Esophagus muscularis mucosa (tissue), 4 donors: Measurements from ENCODE around the gene LCE1C.

ENCODE experiments used
- EP300 ChIP-seq: sonication (generic); formaldehyde crosslinking; IDR thresholded peaks from one replicate; pipeline ENCODE4 v1.6.1; 2017; ENCODE audit warnings: antibody characterized with exemption
- POLR2AphosphoS5 ChIP-seq, 2 donors: sonication (generic); formaldehyde crosslinking; IDR thresholded peaks; one replicate each; pipeline ENCODE4 v1.6.1; 2017; ENCODE audit warnings: antibody characterized with exemption in 2 of 2
- TF ChIP-seq, protein P1 (sequence below), 3 experiments: fragments of 200-600 bp in 2 of 3; fragments of 450-650 bp in 1 of 3; sonication (generic) in 2 of 3; IDR thresholded peaks; one replicate each; pipeline ENCODE4 v1.5.1; 2017 to 2019; ENCODE audit warnings: antibody characterized with exemption in 3 of 3, mild to moderate bottlenecking in 2 of 3, moderate library complexity in 1 of 3

- TF ChIP-seq, protein P1, sequence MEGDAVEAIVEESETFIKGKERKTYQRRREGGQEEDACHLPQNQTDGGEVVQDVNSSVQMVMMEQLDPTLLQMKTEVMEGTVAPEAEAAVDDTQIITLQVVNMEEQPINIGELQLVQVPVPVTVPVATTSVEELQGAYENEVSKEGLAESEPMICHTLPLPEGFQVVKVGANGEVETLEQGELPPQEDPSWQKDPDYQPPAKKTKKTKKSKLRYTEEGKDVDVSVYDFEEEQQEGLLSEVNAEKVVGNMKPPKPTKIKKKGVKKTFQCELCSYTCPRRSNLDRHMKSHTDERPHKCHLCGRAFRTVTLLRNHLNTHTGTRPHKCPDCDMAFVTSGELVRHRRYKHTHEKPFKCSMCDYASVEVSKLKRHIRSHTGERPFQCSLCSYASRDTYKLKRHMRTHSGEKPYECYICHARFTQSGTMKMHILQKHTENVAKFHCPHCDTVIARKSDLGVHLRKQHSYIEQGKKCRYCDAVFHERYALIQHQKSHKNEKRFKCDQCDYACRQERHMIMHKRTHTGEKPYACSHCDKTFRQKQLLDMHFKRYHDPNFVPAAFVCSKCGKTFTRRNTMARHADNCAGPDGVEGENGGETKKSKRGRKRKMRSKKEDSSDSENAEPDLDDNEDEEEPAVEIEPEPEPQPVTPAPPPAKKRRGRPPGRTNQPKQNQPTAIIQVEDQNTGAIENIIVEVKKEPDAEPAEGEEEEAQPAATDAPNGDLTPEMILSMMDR (IDR thresholded peaks at IDR 0.05), result no peak
- TF ChIP-seq EP300 (no peak), POLR2AphosphoS5 (IDR thresholded peaks at IDR 0.05) (no peak)
These were observed 36.1 kb upstream of the LCE1C start, which contains the start of gene LCE6A for GRCh38 chr1:152842556-152842955.
